GM12878 (cell line): ENCODE data around the gene TNPO2. TPM values are rescaled to one million over a fixed set of nuclear protein-coding genes. Genes with fewer than 3 reads are reported as not detected.

Source experiments
- ATAC-seq: fragments of 200-7000 bp; cut with Tn5 transposase; 3 replicates; pipeline ENCODE4 v1.9.1; 2020; ENCODE audit warnings: mild to moderate bottlenecking, moderate library complexity
- BruUV-seq: library from RNA; stranded (reverse); fragments of 400-500 nt; replicated peaks from 2 replicates; lab custom pipeline; 2021; lab: Mats Ljungman, UMichigan
- CTCF ChIA-PET: fragments of 300-600 bp; sonication (Branson Sonifier 250); formaldehyde crosslinking; extraction: SDS; loops from one replicate; lab custom pipeline; 2021; ENCODE audit warnings: inconsistent platforms; lab: Yijun Ruan, JAX
- POLR2A ChIA-PET: fragments of 350-600 bp; formaldehyde crosslinking; extraction: SDS; loops from one replicate; lab custom pipeline; 2021; ENCODE audit warnings: inconsistent platforms; lab: Charles Lee
- RAD21 ChIA-PET: fragments of 300-600 bp; sonication (Branson Sonifier 250); formaldehyde crosslinking; loops from one replicate; lab custom pipeline; 2023; ENCODE audit warnings: antibody characterized with exemption; ENCODE audit not compliant: unreplicated experiment; lab: Charles Lee
- SMC1A ChIA-PET: fragments of 300-600 bp; sonication (Branson Sonifier 250); formaldehyde crosslinking; loops from one replicate; lab custom pipeline; 2023; ENCODE audit not compliant: unreplicated experiment, uncharacterized antibody; lab: Charles Lee
- DNase-seq: peaks from one replicate; pipeline ENCODE4 v3.0.0-alpha.2; 2011; ENCODE audit warnings: low read depth, low spot score
- FAIRE-seq: peaks from 3 replicates; lab custom pipeline; 2011; peaks lifted over from hg19 to GRCh38; lab: Jason Lieb, UNC
- H2AFZ ChIP-seq: 2 replicates; pipeline ENCODE4 v1.6.0; 2011; ENCODE audit warnings: low read depth, low read length, control low read depth; ENCODE audit not compliant: control insufficient read depth
- H3K27ac ChIP-seq: 2 replicates; pipeline ENCODE4 v1.5.1; 2011; ENCODE audit warnings: control low read depth; ENCODE audit not compliant: control insufficient read depth, insufficient read depth
- H3K27me3 ChIP-seq, 2 experiments: replicated peaks in 1 of 2; 2 replicates each; pipeline versions ENCODE4 v1.6.0 to v1.6.1; 2011; ENCODE audit warnings: low read length in 1 of 2; ENCODE audit not compliant: control insufficient read depth in 2 of 2, insufficient read depth in 2 of 2
- H3K36me3 ChIP-seq, 2 experiments: 2 replicates each; pipeline ENCODE4 v1.5.1; 2011; ENCODE audit warnings: low read length in 1 of 2; ENCODE audit not compliant: control insufficient read depth in 2 of 2, insufficient read depth in 2 of 2
- H3K4me1 ChIP-seq: 2 replicates; pipeline ENCODE4 v1.6.1; 2011; ENCODE audit warnings: mild to moderate bottlenecking, low read length, moderate library complexity, mixed read lengths; ENCODE audit not compliant: control insufficient read depth, insufficient read depth
- H3K4me2 ChIP-seq: 2 replicates; pipeline ENCODE4 v1.6.0; 2011; ENCODE audit warnings: control low read depth; ENCODE audit not compliant: control insufficient read depth, insufficient read depth
- H3K4me3 ChIP-seq: fragments of 200-600 bp; sonication (generic); 2 replicates; pipeline ENCODE4 v1.5.1; 2016
- H3K79me2 ChIP-seq: 2 replicates; pipeline ENCODE4 v1.6.0; 2011; ENCODE audit warnings: low read length; ENCODE audit not compliant: control insufficient read depth, insufficient read depth
- H3K9ac ChIP-seq: 2 replicates; pipeline ENCODE4 v1.8.0; 2011; ENCODE audit warnings: low read length, control low read depth, mixed read lengths; ENCODE audit not compliant: control insufficient read depth, insufficient read depth
- H3K9me3 ChIP-seq: replicated peaks from 3 replicates; pipeline ENCODE4 v1.5.1; 2011; ENCODE audit warnings: mild to moderate bottlenecking, low read length; ENCODE audit not compliant: control insufficient read depth, insufficient read depth
- H4K20me1 ChIP-seq: 2 replicates; pipeline ENCODE4 v1.6.0; 2011; ENCODE audit not compliant: control insufficient read depth, insufficient read depth
- CHD4 ChIP-seq: fragments of 200-600 bp; sonication (generic); IDR thresholded peaks from 2 replicates; pipeline ENCODE4 v1.6.1; 2016; ENCODE audit warnings: mild to moderate bottlenecking
- E4F1 ChIP-seq: fragments of 450-650 bp; IDR thresholded peaks from 2 replicates; pipeline ENCODE4 v1.6.1; 2018; ENCODE audit warnings: borderline replicate concordance, mild to moderate bottlenecking; ENCODE audit not compliant: partially characterized antibody
- GATAD2B ChIP-seq: fragments of 450-650 bp; conservative IDR thresholded peaks from 2 replicates; pipeline ENCODE4 v1.6.1; 2017; ENCODE audit warnings: low read depth, mild to moderate bottlenecking, moderate library complexity
- HDGF ChIP-seq: fragments of 450-650 bp; IDR thresholded peaks from 2 replicates; pipeline ENCODE4 v1.6.1; 2016; ENCODE audit warnings: antibody characterized with exemption
- MAX ChIP-seq: IDR thresholded peaks from 2 replicates; pipeline ENCODE4 v1.6.1; 2012; ENCODE audit warnings: low read depth, low read length, improper control_type of control experiment
- MYB ChIP-seq: fragments of 150-350 bp; IDR thresholded peaks from 2 replicates; pipeline ENCODE4 v1.6.1; 2014; ENCODE audit warnings: mild to moderate bottlenecking, low read depth, low read length, borderline replicate concordance
- RFX5 ChIP-seq: IDR thresholded peaks from 2 replicates; pipeline ENCODE4 v1.6.1; 2011; ENCODE audit warnings: low read depth, low read length, improper control_type of control experiment
- SMC3 ChIP-seq: IDR thresholded peaks from 2 replicates; pipeline ENCODE4 v1.6.1; 2011; ENCODE audit warnings: low read length, improper control_type of control experiment, borderline replicate concordance
- STAT1 ChIP-seq: fragments of 450-650 bp; conservative IDR thresholded peaks from 2 replicates; pipeline ENCODE4 v1.6.1; 2014; ENCODE audit warnings: antibody characterized with exemption, mild to moderate bottlenecking
- SUPT20H ChIP-seq: IDR thresholded peaks from 2 replicates; pipeline ENCODE4 v1.6.1; 2011; ENCODE audit warnings: low read depth, mild to moderate bottlenecking, low read length, moderate library complexity, borderline replicate concordance; ENCODE audit not compliant: control insufficient read depth
- WGBS: methylation state at CpG from one replicate; pipeline ENCODE4 v1.1.6; 2016; ENCODE audit warnings: low lambda C conversion rate; ENCODE audit not compliant: insufficient replicate concordance, insufficient coverage; ENCODE audit errors: missing lambda C conversion rate; 5-methylcytosine and 5-hydroxymethylcytosine counted together
- in situ Hi-C: fragments of 300-500 bp; cut with MboI; formaldehyde crosslinking; loops from 9 replicates; pipeline ENCODE4 v1.14.3; 2018; ENCODE audit warnings: mixed read lengths
- intact Hi-C: fragments of 100-400 bp; cut with micrococcal nuclease; formaldehyde crosslinking; loops from one replicate; pipeline ENCODE4 v1.14.2; 2022; ENCODE audit not compliant: unreplicated experiment
- polyA plus RNA-seq, 11 experiments: library from polyadenylated mRNA; depleted of rRNA in 4 of 11; unstranded in 6 of 11; stranded (reverse) in 5 of 11; fragments of >200 nt; fragmentation: Nextera tagmentation in 4 of 11; fragmentation: Illumina TruSeq in 1 of 11; extraction: Ambion mirVana in 4 of 11; extraction: Trizol in 1 of 11; gene quantifications; 1 replicate in 1 of 11; 2 replicates in 10 of 11; pipeline versions ENCODE4 v1.2.1 to v1.2.3, GENCODE V29; 2011 to 2016; ENCODE audit warnings: inconsistent platforms in 2 of 11, missing spikeins in 2 of 11, low read depth in 1 of 11
- total RNA-seq, 4 experiments: library from RNA; depleted of rRNA in 3 of 4; stranded (reverse); fragments of >200 nt in 3 of 4; fragmentation: Illumina TruSeq in 1 of 4; extraction: Trizol in 1 of 4; gene quantifications; 2 replicates each; pipeline versions ENCODE4 v1.2.1 to v1.2.3, GENCODE V29; 2013 to 2021

The TNPO2 gene
- total and polyA plus RNA-seq, 10 of the 15 experiments (the other 5 are each of a cell fraction or from before 2014, with no cell fraction given) = 5.5 to 99.7 (median 29.6) TPM

GRCh38 chr19:12752056-12752781, 28.5 kb upstream of the TNPO2 start:
- in situ Hi-C loops = no loop called here
- DNase-seq = no peak
- H3K79me2 ChIP-seq = no peaks in the 10 kb centered on the region
- peaks cover 0 to 3% of the 10 kb centered on the region in 2 experiments; a peak in 2 of 4 replicates for H3K36me3 ChIP-seq
- no peak overlapping the region for H3K4me3 ChIP-seq
- no peak overlapping the region for H3K9ac ChIP-seq
- no peak for TF ChIP-seq CHD4
- TF ChIP-seq MYB = no peak
- no peak for TF ChIP-seq HDGF
- no peak for TF ChIP-seq GATAD2B
- ChIA-PET POLR2A (interaction anchor here (0.6 kb wide), 2 partner anchors 40 to 685 kb away, joined by 5 to 6 read pairs; no protein-coding TSS in a partner anchor), RAD21 (interaction anchor here (1.2 kb wide), 1 partner anchor 44 kb away, joined by 4 read pairs; no protein-coding TSS in a partner anchor), SMC1A (no interaction called here), CTCF (interaction anchor here (0.6 to 1.3 kb wide), 6 partner anchors 8 to 226 kb away, joined by 3 to 7 read pairs (median 3); no protein-coding TSS in a partner anchor)
- no peak for FAIRE-seq
- H3K27ac ChIP-seq = no peak overlapping the region
- peaks cover 8% of the 10 kb centered on the region; the same call in 1 of the 3 replicates for H3K9me3 ChIP-seq
- H3K4me1 ChIP-seq = no peaks in the 10 kb centered on the region
- H3K4me2 ChIP-seq = no peak overlapping the region
- no peak overlapping the region for H2AFZ ChIP-seq
- no peaks in the 10 kb centered on the region for H4K20me1 ChIP-seq
- no peaks in the 10 kb centered on the region for H3K27me3 ChIP-seq
- ATAC-seq = no peak
- no TSS peak for BruUV-seq
- intact Hi-C loops = no loop called here
- 33% methylated on average over 23 of the region's 23 CpGs for WGBS

GRCh38 chr19:12751635-12752034, 27.9 kb upstream of the TNPO2 start, which contains the start of gene BEST2:
Gene BEST2 (plus strand): TSS chr19:12751791. CDS start chr19:12752593, 802 bp downstream.
- no peak within 1 kb of the TSS for H3K9ac ChIP-seq
- no peak for DNase-seq
- H3K4me3 ChIP-seq = no peak within 1 kb of the TSS
- H3K36me3 ChIP-seq = peaks cover 0 to 6% of the 10 kb centered on the region in 2 experiments; a peak in 2 of 4 replicates
- no peaks in the 10 kb centered on the region for H4K20me1 ChIP-seq
- no peak for ATAC-seq
- FAIRE-seq = no peak
- RAD21 ChIA-PET = no interaction called here
- intact Hi-C loops = no loop called here
- no TSS peak for BruUV-seq
- H3K9me3 ChIP-seq = peaks cover 11% of the 10 kb centered on the region; the same call in 1 of the 3 replicates
- in situ Hi-C loops = no loop called here
- no peaks in the 10 kb centered on the region for H3K4me1 ChIP-seq
- no peak within 1 kb of the TSS for H3K4me2 ChIP-seq
- no peaks in the 10 kb centered on the region for H3K27me3 ChIP-seq
- SMC1A ChIA-PET = no interaction called here
- 29% methylated on average over 11 of the region's 14 CpGs for WGBS
- no peak within 1 kb of the TSS for H3K27ac ChIP-seq
- CTCF ChIA-PET = interaction anchor here (0.6 to 1.2 kb wide), 2 partner anchors 9 to 226 kb away, joined by 3 to 5 read pairs; no protein-coding TSS in a partner anchor
- H3K79me2 ChIP-seq = no peaks in the 10 kb centered on the region
- H2AFZ ChIP-seq = no peak within 1 kb of the TSS
- POLR2A ChIA-PET = no interaction called here
- TF ChIP-seq MAX = no peak
- no peak for TF ChIP-seq SUPT20H
- no peak for TF ChIP-seq RFX5
- TF ChIP-seq E4F1 = no peak
- no peak for TF ChIP-seq STAT1
- TF ChIP-seq SMC3 = no peak
